GM19452 (cell line): ENCODE results near the gene SPDYE1.
"Not testable (repeated sequence)": the region's sequence is repeated elsewhere in the genome, so short reads cannot be mapped to it uniquely, and the experiment has no call there.

Source experiments
- ATAC-seq: cut with Tn5 transposase; IDR thresholded peaks from one replicate; pipeline ENCODE4 v1.9.1; 2021; ENCODE audit not compliant: unreplicated experiment

The SPDYE1 gene, protein sequence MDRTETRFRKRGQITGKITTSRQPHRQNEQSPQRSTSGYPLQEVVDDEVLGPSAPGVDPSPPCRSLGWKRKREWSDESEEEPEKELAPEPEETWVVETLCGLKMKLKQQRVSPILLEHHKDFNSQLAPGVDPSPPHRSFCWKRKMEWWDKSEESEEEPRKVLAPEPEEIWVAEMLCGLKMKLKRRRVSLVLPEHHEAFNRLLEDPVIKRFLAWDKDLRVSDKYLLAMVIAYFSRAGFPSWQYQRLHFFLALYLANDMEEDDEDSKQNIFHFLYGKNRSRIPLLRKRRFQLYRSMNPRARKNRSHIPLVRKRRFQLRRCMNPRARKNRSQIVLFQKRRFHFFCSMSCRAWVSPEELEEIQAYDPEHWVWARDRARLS

DNA sequence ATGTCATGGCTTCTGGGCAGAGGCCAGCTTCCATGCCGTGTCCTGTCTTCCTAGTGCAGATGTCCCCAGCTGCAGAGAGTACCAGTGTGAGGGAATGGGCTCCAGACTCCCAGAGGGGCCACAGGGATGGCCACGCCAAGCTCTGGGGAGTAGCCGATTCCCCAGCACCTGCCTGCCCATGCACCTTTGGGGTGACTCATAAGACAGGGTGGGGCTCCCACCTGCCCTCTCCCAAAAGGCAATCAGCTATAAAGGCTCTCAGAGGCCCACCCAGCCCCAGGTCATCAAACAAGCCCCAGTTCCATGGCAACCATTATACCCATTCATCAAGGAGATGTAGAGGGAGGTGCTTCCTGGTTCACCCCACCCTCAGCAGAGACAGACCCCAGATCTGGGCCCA, at the start of gene SPDYE1:
Gene SPDYE1, plus strand, starts transcription at position 366 of the 400 bp plus-strand sequence. CDS start 2,053 bp downstream, outside the sequence.
- not testable (repeated sequence) for ATAC-seq

DNA sequence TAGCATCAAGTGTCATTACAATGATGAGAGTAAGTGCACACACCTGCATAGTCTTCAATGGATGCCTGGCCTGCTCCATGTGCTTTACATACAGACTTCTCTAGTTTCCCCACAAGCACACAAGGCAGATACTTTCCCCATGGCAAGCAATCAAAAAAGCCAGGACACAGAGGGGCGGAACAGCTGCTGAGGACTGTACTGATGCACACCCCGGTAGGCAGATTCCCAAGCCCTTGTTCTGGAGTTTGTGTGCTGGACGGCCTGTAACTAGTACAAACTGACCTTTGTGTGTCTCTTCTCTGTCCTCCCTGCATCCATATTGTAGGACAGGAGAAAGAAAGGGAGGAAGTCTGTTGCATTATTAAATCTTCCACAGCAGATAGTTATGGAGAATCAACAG, 45.7 kb upstream of the SPDYE1 start:
- ATAC-seq, result no peak

DNA sequence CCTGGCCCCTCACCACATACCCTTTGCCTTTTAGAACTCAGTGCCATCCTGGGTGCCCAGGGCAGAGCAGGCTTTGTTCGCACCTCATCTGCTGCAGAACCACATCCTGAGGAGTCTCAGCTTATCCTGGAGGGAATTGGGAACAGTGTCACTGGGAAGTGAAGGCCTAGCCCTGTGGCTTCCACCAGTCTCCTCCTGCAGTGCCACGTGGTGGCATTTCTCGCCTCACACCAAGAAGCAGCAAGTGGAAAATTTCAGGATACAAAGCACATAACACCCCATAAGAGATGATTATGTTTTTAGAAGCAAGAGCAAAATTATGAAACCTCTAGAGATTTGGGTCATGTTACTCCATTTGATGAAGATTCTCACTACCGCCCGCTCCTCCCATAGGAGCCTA, 44.6 kb upstream of the SPDYE1 start:
- no peak for ATAC-seq

DNA sequence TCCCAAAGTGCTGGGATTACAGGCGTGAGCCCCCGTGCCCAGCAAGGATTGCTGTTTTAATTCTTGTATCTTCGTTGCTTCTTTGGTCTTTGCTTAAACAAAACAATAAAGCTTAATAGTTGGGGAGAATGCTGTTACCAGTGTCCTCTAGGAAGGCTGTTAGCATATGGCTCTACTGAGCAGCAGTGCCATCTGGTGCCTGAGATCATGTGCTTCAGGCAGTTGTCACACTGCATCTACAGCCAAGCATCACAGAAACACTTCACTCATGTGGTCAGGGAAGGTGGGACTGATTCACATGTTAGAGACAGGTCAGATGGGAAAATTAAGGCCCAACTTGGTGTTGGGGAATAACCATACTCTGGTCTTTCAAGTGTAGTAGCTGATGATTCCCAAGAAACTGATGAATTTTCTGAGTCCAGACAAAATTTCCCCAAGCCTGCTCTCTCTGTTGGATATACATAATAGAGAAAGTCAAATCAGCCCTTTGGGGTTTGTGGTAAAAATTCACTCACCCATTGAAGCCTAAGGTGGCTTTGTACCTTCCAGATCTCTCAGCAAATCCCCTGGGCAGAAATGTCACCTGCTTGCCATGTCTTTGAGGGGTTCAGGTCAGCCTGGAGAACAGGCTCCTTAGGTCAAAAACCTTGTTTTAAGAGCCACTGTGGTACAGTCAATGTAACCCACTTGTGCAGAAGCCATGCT, 43.0 kb upstream of the SPDYE1 start:
- ATAC-seq, result no peak

DNA sequence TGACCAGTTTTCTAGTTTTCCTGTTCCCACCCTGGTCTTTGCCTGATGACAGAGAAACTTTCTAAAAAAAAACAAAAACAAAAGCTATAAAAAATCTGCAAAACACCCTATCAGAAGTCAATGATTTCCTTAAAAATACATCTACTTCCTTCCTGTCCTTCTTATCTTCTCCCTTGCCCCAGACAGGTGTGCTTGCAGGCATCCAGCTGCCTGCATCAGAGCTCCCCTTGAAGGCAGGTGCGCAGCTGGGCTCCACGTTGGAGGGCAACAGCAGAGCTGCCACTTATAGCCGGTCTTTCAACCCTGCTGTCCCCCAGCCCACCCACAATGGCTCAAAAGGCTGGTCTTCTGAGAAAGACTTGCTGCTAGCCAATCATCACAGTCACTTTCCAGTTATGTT, 41.7 kb upstream of the SPDYE1 start:
- no peak for ATAC-seq

DNA sequence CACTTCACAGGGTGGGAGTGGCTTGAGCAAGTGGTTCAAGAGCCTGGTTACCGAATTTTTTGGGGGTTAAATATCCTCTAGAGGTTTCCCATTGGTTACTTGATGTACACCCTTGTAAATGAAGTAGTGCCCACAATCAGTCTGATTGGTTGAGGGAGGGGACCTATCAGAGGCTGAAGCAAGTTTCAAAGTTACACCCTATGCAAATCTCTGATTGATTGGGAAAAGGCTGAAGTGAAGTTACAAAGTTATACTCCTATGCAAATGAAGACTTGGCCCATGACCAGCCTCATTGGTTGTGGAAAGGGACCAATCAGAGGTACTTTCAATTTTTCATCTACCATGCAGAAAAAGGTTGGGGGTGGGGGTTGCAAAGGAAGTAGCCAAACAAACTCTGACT, 36.8 kb upstream of the SPDYE1 start:
- ATAC-seq, result no peak

DNA sequence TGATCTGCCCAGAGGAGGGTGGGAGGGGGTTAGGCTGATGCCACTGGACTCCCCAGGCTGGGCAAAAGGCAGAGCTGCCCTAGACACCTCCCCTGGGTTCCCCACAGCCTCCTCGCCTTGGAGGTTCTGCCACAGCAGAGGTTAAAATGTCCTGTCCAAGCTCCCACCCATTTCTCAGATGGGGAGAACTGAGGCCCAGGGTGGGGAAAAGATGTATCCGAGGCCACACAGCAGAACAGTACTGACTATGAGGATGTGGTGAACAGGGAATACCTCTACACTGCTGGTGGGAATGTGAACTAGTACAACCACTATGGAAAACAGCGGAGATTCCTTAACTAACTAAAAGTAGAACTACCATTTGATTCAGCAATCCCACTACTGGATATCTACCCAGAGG, 31.3 kb upstream of the SPDYE1 start:
- not testable (repeated sequence) for ATAC-seq

- ATAC-seq, result not testable (repeated sequence)
Measured at GRCh38 chr7:43968172-43969040, 29.3 kb upstream of the SPDYE1 start.

DNA sequence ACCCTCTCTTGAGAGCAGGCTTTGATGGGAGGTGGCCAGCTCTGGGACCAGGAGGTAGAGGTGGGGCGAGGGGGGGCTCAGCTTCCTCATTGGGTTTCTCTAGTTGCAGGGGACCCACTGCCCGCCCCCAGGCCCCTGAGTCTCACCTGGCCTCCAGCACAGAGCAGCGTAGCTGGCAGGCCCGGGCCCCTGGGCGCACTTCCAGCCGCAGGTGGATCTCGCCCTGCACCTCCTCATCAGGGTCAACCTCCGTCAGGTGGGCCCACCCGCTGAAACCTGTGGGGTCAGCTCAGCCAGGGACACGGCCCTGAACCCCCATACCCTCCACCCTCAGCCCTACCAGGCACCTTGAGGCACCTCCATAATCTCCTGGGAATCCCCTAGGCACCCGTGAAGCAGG, 28.1 kb upstream of the SPDYE1 start:
- not testable (repeated sequence) for ATAC-seq

GRCh38 chr7:43970698-43971097, 27.0 kb upstream of the SPDYE1 start:
- ATAC-seq, result not testable (repeated sequence)

- not testable (repeated sequence) for ATAC-seq
Measured at GRCh38 chr7:43974033-43974573, 23.6 kb upstream of the SPDYE1 start.

DNA sequence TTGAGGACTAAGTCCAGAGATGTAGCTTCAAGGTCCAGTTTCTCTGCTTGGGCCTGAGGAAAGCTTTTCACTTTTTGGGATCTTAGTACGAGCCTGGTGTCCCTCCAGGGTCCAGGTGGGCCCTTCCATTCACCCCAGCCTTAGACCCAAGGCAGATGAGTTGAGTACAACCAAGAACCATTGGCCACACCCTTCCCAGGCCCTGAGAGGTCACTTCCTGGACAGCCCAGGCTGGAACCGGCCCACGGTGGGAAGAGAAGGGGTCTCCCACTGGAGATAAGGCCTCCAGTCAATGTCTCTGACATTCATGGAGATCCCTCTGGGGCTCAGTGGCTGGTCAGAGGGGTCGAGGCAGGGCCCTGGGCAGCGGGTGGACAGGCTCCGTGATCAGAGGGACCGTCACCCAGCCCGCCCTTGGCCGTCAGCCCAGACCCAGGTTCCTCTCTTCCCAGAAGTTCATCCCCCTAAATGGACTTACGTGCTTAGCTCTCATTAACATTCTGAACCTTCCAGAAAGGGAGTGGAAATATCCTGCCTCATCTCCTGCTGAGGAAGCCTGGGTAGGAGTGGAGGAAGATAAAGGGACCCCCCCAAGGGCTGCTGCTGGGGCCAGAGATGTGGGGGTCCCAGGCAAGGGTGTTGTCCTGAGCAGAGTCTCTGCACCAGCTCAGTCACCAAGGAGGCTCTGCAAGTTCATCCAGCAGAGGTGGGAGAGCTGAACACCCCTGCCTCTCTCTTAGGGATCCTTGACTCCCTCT, 22.8 kb upstream of the SPDYE1 start:
- not testable (repeated sequence) for ATAC-seq

- ATAC-seq, result no peak
Measured at GRCh38 chr7:43977525-43977924, 20.2 kb upstream of the SPDYE1 start.

DNA sequence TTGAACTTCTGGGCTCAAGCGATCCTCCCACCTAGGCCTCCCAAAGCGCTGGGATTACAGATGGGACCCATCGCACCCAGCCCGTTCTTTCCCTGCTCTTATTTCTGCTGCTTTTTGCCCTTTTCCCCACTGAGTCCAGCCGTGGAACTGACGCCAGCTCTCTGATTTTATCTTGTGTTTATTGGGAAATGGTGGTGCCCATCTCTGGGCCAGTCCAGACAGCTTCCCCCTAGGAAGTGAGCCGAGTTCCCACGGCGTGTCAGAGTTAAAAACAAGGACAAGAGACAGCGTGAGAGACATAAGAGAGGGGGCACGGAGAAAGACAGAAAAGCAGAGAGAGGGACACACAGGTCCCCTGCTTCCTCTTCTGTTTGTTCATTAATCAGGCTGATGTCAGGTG, 19.6 kb upstream of the SPDYE1 start:
- ATAC-seq, result not testable (repeated sequence)

- ATAC-seq, result not testable (repeated sequence)
Measured at GRCh38 chr7:43982848-43983247, 14.8 kb upstream of the SPDYE1 start.

GRCh38 chr7:43983736-43984135, 14.0 kb upstream of the SPDYE1 start:
- ATAC-seq, result not testable (repeated sequence)

GRCh38 chr7:43985904-43986864, 11.5 kb upstream of the SPDYE1 start:
- peak; percentile 77 for ATAC-seq

DNA sequence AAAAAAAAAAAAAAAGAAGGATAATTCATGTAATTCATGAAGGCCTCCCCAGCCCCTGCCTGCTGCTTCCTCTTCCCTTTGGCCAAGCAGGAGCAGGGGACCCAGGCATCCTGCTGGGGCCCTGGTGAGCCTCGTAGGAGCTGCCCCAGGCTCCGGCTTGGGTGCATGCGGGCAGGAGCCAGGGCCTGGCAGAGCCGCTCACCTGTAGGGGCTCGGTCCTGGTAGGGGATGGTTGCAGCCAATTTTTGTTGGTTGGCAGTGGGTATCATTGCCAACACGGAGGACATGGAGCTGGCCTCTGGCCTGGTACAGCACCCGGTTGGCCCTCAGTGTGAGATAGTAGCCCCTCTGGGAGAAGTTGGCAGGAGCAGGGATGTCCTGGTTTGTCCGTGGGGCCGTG, 10.2 kb upstream of the SPDYE1 start:
- ATAC-seq, result not testable (repeated sequence)

DNA sequence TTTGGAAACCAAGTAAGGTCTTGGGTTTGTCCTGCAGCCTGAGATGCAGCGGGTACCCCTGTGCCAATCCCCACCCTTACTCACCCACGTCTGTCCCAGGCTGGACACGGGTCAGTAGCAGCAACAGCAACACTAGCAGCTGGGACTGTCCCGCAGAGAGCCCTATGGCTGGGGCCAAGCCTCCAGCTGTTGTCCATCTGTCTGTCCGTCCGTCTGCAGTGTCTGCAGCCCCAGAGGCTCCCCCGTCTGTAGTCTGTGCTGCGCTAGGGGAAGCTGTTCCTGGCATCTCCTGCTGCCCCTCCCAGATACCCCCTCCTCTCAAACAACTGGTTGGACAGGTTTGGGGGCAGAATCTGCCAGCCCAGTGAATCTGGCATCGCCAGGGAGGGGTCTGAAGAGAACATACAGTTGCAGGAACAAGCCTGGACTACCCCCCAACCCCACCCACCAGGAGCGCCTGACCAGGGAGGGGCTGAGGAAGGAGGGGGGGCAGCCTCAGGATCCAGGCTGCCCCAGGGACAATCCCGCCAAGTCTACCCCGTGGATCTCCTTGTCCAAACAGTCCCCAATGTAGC, 7.6 kb upstream of the SPDYE1 start:
- not testable (repeated sequence) for ATAC-seq
